ENCODE data around the gene SPRR4.

DNA sequence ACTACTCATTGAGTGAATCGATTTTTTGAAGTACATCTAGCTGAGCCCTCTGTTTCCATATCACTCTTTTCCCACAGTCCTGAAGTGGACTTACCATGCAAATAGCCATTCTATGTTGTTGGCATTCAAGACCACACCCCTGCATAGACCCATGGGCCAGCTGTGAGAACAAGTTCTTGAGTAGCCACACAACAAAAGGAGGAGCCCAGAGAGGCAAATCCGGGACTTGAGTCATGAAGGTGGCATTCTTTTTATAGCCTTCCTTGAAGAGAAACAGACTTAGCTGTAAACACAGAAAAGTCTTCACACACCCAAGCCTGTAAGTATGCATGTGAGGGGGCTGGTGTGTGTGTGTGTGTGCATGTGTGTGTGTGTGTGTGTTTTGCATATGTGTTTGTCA lies 37.3 kb upstream of the SPRR4 start:
- TF ChIP-seq, protein P1, sequence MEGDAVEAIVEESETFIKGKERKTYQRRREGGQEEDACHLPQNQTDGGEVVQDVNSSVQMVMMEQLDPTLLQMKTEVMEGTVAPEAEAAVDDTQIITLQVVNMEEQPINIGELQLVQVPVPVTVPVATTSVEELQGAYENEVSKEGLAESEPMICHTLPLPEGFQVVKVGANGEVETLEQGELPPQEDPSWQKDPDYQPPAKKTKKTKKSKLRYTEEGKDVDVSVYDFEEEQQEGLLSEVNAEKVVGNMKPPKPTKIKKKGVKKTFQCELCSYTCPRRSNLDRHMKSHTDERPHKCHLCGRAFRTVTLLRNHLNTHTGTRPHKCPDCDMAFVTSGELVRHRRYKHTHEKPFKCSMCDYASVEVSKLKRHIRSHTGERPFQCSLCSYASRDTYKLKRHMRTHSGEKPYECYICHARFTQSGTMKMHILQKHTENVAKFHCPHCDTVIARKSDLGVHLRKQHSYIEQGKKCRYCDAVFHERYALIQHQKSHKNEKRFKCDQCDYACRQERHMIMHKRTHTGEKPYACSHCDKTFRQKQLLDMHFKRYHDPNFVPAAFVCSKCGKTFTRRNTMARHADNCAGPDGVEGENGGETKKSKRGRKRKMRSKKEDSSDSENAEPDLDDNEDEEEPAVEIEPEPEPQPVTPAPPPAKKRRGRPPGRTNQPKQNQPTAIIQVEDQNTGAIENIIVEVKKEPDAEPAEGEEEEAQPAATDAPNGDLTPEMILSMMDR (IDR thresholded peaks at IDR 0.05; ENCODE audit: poor library complexity): no peak
- no peak for TF ChIP-seq EZH2 (IDR thresholded peaks at IDR 0.05; ENCODE audit: borderline replicate concordance)

All from hepatocyte (in vitro differentiated cells).